ENCODE measurements around the gene CPXM2. TPM values are rescaled to one million over a fixed set of nuclear protein-coding genes. Genes with fewer than 3 reads are reported as not detected.

Gene CPXM2
- polyA plus RNA-seq, 1 of the 3 experiments (the other 2 are of a cell fraction): not detected

DNA sequence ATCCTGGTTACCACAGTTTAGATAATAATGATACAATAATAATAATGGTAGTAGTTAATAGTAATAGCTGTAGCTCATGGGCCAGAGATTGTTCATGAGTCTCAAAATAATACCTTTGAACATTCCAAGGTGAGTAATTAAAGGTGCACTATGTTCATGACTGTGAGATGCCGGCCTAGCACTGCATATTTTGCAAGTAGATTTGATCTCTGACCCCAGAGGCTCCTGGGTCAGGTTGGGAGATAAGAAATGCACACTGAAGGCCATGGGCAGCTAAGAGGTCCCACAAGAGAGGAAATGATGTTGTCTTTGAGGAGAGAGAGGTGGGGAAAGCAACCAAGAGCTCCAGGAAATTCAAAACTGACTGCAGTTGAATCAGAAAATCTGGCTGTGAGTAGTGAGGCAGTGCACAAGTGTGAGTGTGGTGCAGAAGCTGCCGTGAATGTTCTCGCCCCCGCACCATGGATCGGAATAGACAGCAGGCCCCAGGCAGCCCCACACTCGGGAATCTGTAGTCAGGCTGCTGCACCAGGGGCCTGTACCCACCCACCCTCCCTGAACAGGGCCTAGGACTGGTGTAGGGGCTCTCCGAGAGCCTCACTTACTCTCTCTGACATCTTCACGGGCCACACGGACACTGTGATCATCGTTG lies 11.9 kb downstream of the CPXM2 start:
- CTCF ChIA-PET: no interaction called here
- no peak overlapping the region for H3K9ac ChIP-seq
- no peak for DNase-seq
- no peaks in the 10 kb centered on the region for H3K27me3 ChIP-seq (ENCODE audit: insufficient read depth)
- no peaks in the 10 kb centered on the region for H3K4me1 ChIP-seq (ENCODE audit: control insufficient read depth in 1 of 2, insufficient read depth in 2 of 2, low read depth in 1 of 2, low read length in 1 of 2)
- no peaks in the 10 kb centered on the region for H3K9me3 ChIP-seq
- no peak overlapping the region for H3K27ac ChIP-seq (ENCODE audit: low read depth in 2 of 2, low read length in 1 of 2)
- H3K9me2 ChIP-seq: no peaks in the 10 kb centered on the region
- no peaks in the 10 kb centered on the region for H3F3A ChIP-seq (replicated peaks; ENCODE audit: insufficient read depth)
- H3K79me2 ChIP-seq (ENCODE audit: insufficient read depth): no peaks in the 10 kb centered on the region
- no peak overlapping the region for H3K4me2 ChIP-seq
- no peak for TF ChIP-seq RAD21 (IDR thresholded peaks at IDR 0.05; ENCODE audit: low read length)
- TF ChIP-seq RXRA (IDR thresholded peaks at IDR 0.05; ENCODE audit: borderline replicate concordance, low read depth): no peak
- no peak for TF ChIP-seq TEAD4 (IDR thresholded peaks at IDR 0.05; ENCODE audit: borderline replicate concordance, insufficient read depth)
- WGBS (ENCODE audit: low lambda C conversion rate): 62% methylated on average over 5 of the region's 10 CpGs
- no peaks in the 10 kb centered on the region for H3K36me3 ChIP-seq (replicated peaks in 1 of 2; ENCODE audit: control insufficient read depth in 1 of 2, insufficient read depth in 2 of 2, low read length in 1 of 2)
- POLR2A ChIA-PET: no interaction called here
- H4K20me1 ChIP-seq (ENCODE audit: insufficient read depth): no peaks in the 10 kb centered on the region
- no peak overlapping the region for H2AFZ ChIP-seq (ENCODE audit: low read depth)
- no peak overlapping the region for H3K4me3 ChIP-seq (ENCODE audit: low read depth in 2 of 2, low read length in 1 of 2)

DNA sequence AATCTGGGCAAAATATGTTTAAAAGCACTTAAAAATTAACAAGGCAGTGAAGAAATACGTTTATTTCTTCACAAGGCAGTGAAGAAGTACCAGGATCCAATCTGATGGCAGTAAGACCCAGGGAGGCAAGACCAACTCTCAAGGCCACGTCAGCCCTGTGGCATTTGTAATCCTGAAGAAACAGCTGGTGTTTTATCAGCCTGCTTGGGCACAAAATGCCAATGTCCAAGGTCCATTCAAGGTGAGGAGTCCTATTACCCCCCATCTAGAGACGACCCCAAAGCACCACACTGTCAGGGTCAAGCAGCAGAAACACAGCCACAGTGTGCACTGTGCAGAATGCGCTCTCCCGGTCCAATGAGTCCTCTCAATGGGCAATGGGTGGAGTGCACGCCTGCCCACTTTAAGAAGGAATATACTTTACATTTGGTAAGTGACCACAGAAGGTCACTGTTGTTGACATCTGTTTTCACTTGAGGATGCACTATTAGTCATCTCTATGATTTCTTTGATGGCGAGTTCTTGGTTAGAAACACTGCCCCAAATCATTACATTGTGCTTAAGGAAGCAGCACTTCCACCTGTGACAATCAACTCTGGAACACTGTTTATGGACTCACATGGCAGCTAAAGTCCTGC lies 12.8 kb downstream of the CPXM2 start:
- Histone ChIP-seq H3F3A (replicated peaks; ENCODE audit: insufficient read depth) (no peaks in the 10 kb centered on the region), H3K9me2 (no peaks in the 10 kb centered on the region), H2AFZ (ENCODE audit: low read depth) (no peak overlapping the region), H3K9ac (no peak overlapping the region), H3K9me3 (no peaks in the 10 kb centered on the region), H3K27ac (ENCODE audit: low read depth in 2 of 2, low read length in 1 of 2) (no peak overlapping the region), H3K4me1 (ENCODE audit: control insufficient read depth in 1 of 2, insufficient read depth in 2 of 2, low read depth in 1 of 2, low read length in 1 of 2) (no peaks in the 10 kb centered on the region), H4K20me1 (ENCODE audit: insufficient read depth) (no peaks in the 10 kb centered on the region), H3K79me2 (ENCODE audit: insufficient read depth) (no peaks in the 10 kb centered on the region), H3K4me2 (no peak overlapping the region), H3K36me3 (replicated peaks in 1 of 2; ENCODE audit: control insufficient read depth in 1 of 2, insufficient read depth in 2 of 2, low read length in 1 of 2) (no peaks in the 10 kb centered on the region), H3K27me3 (ENCODE audit: insufficient read depth) (no peaks in the 10 kb centered on the region), H3K4me3 (ENCODE audit: low read depth in 2 of 2, low read length in 1 of 2) (no peak overlapping the region)
- CTCF ChIA-PET: no interaction called here
- POLR2A ChIA-PET: no interaction called here
- WGBS (ENCODE audit: low lambda C conversion rate): 20% methylated on average over 6 of the region's 7 CpGs
- TF ChIP-seq MXI1 (IDR thresholded peaks at IDR 0.05; ENCODE audit: low read depth, low read length) (no peak), CHD2 (IDR thresholded peaks at IDR 0.05; ENCODE audit: low read length, partially characterized antibody) (no peak), EZH2phosphoT487 (IDR thresholded peaks at IDR 0.05; ENCODE audit: borderline replicate concordance, low read depth) (no peak), CTCF (IDR thresholded peaks at IDR 0.05) (no peak), SIN3A (IDR thresholded peaks at IDR 0.05; ENCODE audit: borderline replicate concordance, low read depth, low read length) (no peak), NRF1 (IDR thresholded peaks at IDR 0.05; ENCODE audit: low read depth, low read length) (no peak), JUND (IDR thresholded peaks at IDR 0.05) (no peak), RAD21 (IDR thresholded peaks at IDR 0.05; ENCODE audit: low read length) (no peak), RCOR1 (IDR thresholded peaks at IDR 0.05; ENCODE audit: low read length) (no peak), RFX5 (IDR thresholded peaks at IDR 0.05; ENCODE audit: low read length) (no peak), FOXM1 (IDR thresholded peaks at IDR 0.05; ENCODE audit: low read depth) (no peak), SMC3 (IDR thresholded peaks at IDR 0.05; ENCODE audit: low read depth, low read length) (no peak), PBX3 (IDR thresholded peaks at IDR 0.05) (no peak), ELF1 (IDR thresholded peaks at IDR 0.05) (no peak), FOSL2 (IDR thresholded peaks at IDR 0.05; ENCODE audit: borderline replicate concordance, low read depth) (no peak)
- TF ChIP-seq, protein P1, sequence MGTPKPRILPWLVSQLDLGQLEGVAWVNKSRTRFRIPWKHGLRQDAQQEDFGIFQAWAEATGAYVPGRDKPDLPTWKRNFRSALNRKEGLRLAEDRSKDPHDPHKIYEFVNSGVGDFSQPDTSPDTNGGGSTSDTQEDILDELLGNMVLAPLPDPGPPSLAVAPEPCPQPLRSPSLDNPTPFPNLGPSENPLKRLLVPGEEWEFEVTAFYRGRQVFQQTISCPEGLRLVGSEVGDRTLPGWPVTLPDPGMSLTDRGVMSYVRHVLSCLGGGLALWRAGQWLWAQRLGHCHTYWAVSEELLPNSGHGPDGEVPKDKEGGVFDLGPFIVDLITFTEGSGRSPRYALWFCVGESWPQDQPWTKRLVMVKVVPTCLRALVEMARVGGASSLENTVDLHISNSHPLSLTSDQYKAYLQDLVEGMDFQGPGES (IDR thresholded peaks at IDR 0.05; ENCODE audit: low read depth, low read length): no peak
- TF ChIP-seq, protein P2, sequence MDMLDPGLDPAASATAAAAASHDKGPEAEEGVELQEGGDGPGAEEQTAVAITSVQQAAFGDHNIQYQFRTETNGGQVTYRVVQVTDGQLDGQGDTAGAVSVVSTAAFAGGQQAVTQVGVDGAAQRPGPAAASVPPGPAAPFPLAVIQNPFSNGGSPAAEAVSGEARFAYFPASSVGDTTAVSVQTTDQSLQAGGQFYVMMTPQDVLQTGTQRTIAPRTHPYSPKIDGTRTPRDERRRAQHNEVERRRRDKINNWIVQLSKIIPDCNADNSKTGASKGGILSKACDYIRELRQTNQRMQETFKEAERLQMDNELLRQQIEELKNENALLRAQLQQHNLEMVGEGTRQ (IDR thresholded peaks at IDR 0.05; ENCODE audit: borderline replicate concordance, low read depth, low read length): no peak
- DNase-seq: no peak

Data from SK-N-SH (cell line).